OCI-LY1 (cell line): ENCODE measurements around the gene UBR4.

ENCODE experiments used
- EZH2 ChIP-seq: fragments of 200-600 bp; sonication (generic), shearing (Covaris generic); IDR thresholded peaks from 2 replicates; pipeline ENCODE4 v1.8.0; 2017; ENCODE audit warnings: borderline replicate concordance, mixed run types, mild to moderate bottlenecking, antibody characterized with exemption, low read length, moderate library complexity, mixed read lengths
- TF ChIP-seq, protein P1 (sequence below): fragments of 200-600 bp; sonication (generic), shearing (Covaris generic); IDR thresholded peaks from 2 replicates; pipeline ENCODE4 v1.5.1; 2017; ENCODE audit warnings: mild to moderate bottlenecking, antibody characterized with exemption, low read length, moderate library complexity, mixed read lengths

DNA sequence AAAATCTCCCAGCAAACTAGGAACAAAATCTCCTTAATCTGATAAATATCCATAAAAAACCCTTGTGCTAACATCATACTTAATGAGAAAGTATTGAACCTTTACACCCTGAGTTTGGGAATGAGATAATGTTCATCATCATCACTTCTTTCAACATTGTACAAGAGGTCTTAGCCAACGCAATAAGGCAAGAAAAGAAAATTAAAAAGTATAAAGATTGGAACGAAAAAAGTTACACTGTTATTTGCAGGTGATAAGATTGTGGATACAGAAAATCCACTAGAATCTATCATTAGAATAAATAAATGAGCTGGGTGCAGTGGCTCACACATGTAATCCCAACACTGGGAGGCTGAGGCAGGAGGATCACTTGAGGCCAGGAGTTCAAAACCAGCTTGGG is 76.7 kb downstream of the UBR4 start:
- TF ChIP-seq, protein P1, sequence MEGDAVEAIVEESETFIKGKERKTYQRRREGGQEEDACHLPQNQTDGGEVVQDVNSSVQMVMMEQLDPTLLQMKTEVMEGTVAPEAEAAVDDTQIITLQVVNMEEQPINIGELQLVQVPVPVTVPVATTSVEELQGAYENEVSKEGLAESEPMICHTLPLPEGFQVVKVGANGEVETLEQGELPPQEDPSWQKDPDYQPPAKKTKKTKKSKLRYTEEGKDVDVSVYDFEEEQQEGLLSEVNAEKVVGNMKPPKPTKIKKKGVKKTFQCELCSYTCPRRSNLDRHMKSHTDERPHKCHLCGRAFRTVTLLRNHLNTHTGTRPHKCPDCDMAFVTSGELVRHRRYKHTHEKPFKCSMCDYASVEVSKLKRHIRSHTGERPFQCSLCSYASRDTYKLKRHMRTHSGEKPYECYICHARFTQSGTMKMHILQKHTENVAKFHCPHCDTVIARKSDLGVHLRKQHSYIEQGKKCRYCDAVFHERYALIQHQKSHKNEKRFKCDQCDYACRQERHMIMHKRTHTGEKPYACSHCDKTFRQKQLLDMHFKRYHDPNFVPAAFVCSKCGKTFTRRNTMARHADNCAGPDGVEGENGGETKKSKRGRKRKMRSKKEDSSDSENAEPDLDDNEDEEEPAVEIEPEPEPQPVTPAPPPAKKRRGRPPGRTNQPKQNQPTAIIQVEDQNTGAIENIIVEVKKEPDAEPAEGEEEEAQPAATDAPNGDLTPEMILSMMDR = no peak
- no peak for TF ChIP-seq EZH2
